Skeletal muscle satellite cell (primary cell): ENCODE measurements around the gene UGT2A3.

ENCODE experiments used
- H3K27me3 ChIP-seq: 2 replicates; pipeline ENCODE4 v1.7.0; 2013; ENCODE audit warnings: low read length; ENCODE audit not compliant: control insufficient read depth, insufficient read depth
- H3K36me3 ChIP-seq: 2 replicates; pipeline ENCODE4 v1.7.0; 2013; ENCODE audit warnings: mild to moderate bottlenecking, control low read depth, low read length; ENCODE audit not compliant: insufficient read depth
- H3K4me1 ChIP-seq: 2 replicates; pipeline ENCODE4 v1.7.0; 2013; ENCODE audit warnings: low read length; ENCODE audit not compliant: control insufficient read depth, insufficient read depth
- H3K4me2 ChIP-seq: 2 replicates; pipeline ENCODE4 v1.7.0; 2013; ENCODE audit warnings: mild to moderate bottlenecking, low read length
- H3K4me3 ChIP-seq: 2 replicates; pipeline ENCODE4 v1.7.0; 2013; ENCODE audit warnings: low read length
- H3K9ac ChIP-seq: 2 replicates; pipeline ENCODE4 v1.7.0; 2013; ENCODE audit warnings: mild to moderate bottlenecking, low read depth, low read length, moderate library complexity
- H3K9me3 ChIP-seq: replicated peaks from 2 replicates; pipeline ENCODE4 v1.7.0; 2013; ENCODE audit warnings: mild to moderate bottlenecking, control low read depth, low read length

Gene UGT2A3

GRCh38 chr4:68909385-68909784 is 42.2 kb downstream of the UGT2A3 start:
- Histone ChIP-seq H3K36me3 (no peaks in the 10 kb centered on the region), H3K27me3 (no peaks in the 10 kb centered on the region), H3K4me3 (no peak overlapping the region), H3K4me2 (no peak overlapping the region), H3K4me1 (no peaks in the 10 kb centered on the region), H3K9ac (no peak overlapping the region), H3K9me3 (no peaks in the 10 kb centered on the region)

- H3K4me3 ChIP-seq, result no peak overlapping the region
- no peak overlapping the region for H3K4me2 ChIP-seq
- no peak overlapping the region for H3K9ac ChIP-seq
- H3K27me3 ChIP-seq, result no peaks in the 10 kb centered on the region
- H3K9me3 ChIP-seq, result no peaks in the 10 kb centered on the region
- no peaks in the 10 kb centered on the region for H3K36me3 ChIP-seq
- H3K4me1 ChIP-seq, result no peaks in the 10 kb centered on the region
Observed at GRCh38 chr4:68907788-68908700, 43.6 kb downstream of the UGT2A3 start.

DNA sequence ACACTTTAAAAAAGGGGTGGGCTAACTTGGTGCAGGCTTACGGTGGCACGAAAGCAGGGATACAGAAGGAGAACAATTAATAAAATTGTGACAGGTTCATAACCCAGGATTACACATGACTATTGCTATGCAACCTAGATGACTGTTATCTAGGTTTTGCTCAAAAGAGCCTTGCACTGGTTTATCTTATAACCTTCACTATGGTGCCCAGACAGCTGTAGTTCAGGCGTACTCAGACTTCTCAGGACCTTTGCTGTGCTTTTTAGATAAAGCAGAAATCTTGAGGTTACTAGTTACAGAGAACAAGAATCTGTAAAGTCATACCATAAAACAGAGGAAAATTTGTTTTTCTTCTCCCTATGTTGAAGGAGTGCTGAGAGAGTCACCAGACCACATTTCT is 44.4 kb downstream of the UGT2A3 start:
- H3K9me3 ChIP-seq, result no peaks in the 10 kb centered on the region
- H3K36me3 ChIP-seq, result no peaks in the 10 kb centered on the region
- no peaks in the 10 kb centered on the region for H3K27me3 ChIP-seq
- H3K4me3 ChIP-seq, result no peak overlapping the region
- no peak overlapping the region for H3K9ac ChIP-seq
- no peaks in the 10 kb centered on the region for H3K4me1 ChIP-seq
- H3K4me2 ChIP-seq, result no peak overlapping the region

- H3K9ac ChIP-seq, result no peak overlapping the region
- H3K36me3 ChIP-seq, result no peaks in the 10 kb centered on the region
- no peak overlapping the region for H3K4me2 ChIP-seq
- H3K4me1 ChIP-seq, result no peaks in the 10 kb centered on the region
- no peak overlapping the region for H3K4me3 ChIP-seq
- H3K27me3 ChIP-seq, result no peaks in the 10 kb centered on the region
- no peaks in the 10 kb centered on the region for H3K9me3 ChIP-seq
Observed at GRCh38 chr4:68906780-68907137, 44.8 kb downstream of the UGT2A3 start.

DNA sequence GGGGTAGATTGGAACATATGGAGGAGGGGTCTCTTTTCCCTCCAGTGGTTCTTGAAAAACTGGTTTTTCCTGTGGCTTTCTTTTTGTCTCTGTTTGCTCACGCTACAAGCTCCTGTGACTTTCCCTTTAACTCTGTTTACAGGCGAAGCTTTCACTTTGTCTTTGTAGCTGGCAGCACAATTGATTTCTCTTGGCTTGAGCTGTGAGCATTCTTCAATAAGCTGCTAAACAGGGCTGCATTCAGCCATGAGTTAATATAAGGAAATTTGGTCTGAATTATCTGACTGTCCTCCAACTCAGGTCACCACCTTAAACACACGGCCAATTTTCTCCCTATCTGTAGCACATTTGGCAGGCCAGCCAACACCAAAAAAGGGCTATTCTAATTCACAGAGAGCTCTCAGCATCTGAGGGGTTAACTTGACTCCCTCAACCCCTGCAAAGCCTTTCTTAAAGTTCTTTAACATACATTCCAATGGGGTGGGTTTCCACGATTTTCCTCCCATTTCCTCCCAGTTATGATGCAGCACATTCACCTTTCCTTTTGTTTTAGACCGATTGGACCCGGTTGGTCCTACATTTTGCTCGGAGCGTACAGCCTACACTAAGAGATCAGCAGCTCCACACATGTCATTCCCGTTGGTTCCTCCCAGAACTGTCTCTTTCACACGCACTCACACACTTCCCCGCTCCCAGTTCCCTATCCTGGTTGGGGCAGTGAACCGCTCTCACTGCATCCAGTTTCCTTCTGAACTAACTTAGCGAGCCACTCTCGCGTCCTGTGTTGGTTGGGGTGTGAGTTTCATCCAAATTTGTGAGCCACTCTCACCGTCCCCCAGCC is 45.4 kb downstream of the UGT2A3 start:
- H3K9ac ChIP-seq, result no peak overlapping the region

DNA sequence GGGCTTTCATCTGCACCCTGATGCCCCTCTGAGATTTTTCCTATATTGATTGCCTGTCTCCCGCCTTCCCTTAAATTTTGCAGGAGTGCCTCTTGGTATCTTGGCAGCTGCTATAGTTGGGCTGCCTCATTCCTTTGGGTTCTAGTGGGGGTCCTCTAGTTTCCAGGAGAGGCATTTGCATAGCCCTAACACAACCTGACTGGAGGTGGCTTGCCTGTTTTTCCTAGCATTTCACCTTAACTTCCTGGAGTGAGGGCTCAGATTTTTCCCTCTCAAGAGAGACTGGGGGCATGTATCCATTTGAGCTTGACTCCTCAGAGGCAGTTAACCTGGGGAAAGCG is 46.0 kb downstream of the UGT2A3 start:
- Histone ChIP-seq H3K9me3 (no peaks in the 10 kb centered on the region), H3K4me3 (peak overlapping the region; percentile 39), H3K36me3 (no peaks in the 10 kb centered on the region), H3K4me2 (peak overlapping the region; percentile 44), H3K9ac (no peak overlapping the region), H3K27me3 (no peaks in the 10 kb centered on the region), H3K4me1 (no peaks in the 10 kb centered on the region)

More for the DNA sequence above, 45.4 kb downstream of the UGT2A3 start:
- no peaks in the 10 kb centered on the region for H3K9me3 ChIP-seq
- no peaks in the 10 kb centered on the region for H3K27me3 ChIP-seq
- H3K4me3 ChIP-seq, result peak overlapping the region; percentile 39
- H3K36me3 ChIP-seq, result no peaks in the 10 kb centered on the region
- peak overlapping the region; percentile 44 for H3K4me2 ChIP-seq
- no peaks in the 10 kb centered on the region for H3K4me1 ChIP-seq

DNA sequence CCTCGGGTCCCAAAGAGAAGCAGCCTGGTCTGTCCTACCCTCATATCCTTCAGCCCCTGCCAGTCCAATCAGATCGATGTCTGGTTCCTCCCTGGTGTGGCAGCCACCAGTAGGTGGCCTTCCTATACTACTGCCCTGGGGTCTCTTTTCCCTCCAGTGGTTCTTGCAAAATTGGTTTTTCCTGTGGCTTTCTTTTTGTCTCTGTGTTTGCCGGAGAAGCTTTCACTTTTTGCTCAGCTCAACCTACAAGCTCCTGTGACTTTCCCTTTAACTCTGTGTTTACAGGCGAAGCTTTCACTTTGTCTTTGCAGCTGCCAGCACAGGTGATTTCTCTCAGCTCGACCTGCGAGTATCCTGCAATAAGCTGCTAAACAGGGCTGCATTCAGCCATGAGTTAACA is 46.8 kb downstream of the UGT2A3 start:
- H3K4me2 ChIP-seq, result peak overlapping the region; percentile 32
- H3K9ac ChIP-seq, result no peak overlapping the region
- H3K36me3 ChIP-seq, result no peaks in the 10 kb centered on the region
- H3K4me1 ChIP-seq, result no peaks in the 10 kb centered on the region
- no peak overlapping the region for H3K4me3 ChIP-seq
- no peaks in the 10 kb centered on the region for H3K9me3 ChIP-seq
- no peaks in the 10 kb centered on the region for H3K27me3 ChIP-seq

DNA sequence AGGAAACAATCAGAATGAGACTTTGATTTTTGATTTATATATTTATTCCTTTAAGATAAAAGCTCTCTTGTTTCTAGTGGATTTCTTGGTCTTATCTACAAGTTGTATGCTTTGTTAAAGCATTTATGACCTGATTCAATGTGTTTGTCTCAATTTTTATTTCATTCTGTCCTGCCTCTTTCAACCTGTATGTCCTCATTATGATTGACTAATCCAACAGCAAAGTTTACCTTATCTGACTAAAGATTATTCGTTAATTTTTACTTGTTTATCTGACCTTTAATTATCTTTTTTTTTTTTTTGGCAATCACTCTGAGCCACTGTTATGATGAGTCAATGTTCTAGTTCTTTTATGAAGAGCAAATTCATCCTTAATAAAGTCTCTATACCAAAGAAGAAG is 54.9 kb downstream of the UGT2A3 start:
- no peaks in the 10 kb centered on the region for H3K27me3 ChIP-seq

DNA sequence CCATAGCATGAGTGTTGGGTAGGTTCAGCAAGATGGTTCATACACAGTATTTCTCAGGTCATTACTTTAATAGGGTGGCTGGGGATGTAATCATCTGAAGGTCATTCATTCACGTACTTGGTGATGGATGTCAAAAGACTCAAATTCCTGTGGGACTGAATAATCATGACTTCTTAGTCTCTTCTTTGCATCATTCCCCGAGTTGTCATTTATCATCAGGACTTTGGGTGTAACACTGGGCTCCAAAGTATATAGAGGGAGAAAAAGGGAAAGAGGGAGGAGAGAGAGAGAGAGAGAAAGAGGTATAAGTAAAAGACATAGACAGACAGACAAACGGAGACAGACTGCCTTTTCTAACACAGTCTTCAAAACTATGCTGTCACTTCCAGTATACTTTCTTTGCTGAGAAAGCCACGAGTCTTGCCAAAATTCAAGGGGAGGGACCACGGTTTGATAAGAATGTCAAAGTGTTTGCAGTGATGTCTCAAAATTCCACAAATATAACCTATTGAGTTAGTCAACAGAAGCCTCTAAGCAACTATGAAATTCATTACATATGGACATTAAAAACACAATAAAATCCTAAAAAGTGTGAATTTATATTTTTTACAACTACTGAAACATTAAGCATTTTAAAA is 55.9 kb downstream of the UGT2A3 start:
- H3K9ac ChIP-seq, result no peak overlapping the region
- H3K4me3 ChIP-seq, result no peak overlapping the region
- H3K27me3 ChIP-seq, result no peaks in the 10 kb centered on the region
- no peaks in the 10 kb centered on the region for H3K9me3 ChIP-seq
- H3K4me2 ChIP-seq, result no peak overlapping the region
- H3K36me3 ChIP-seq, result no peaks in the 10 kb centered on the region
- no peaks in the 10 kb centered on the region for H3K4me1 ChIP-seq

More for the DNA sequence above, 54.9 kb downstream of the UGT2A3 start:
- no peaks in the 10 kb centered on the region for H3K9me3 ChIP-seq
- no peaks in the 10 kb centered on the region for H3K4me1 ChIP-seq
- no peak overlapping the region for H3K9ac ChIP-seq
- H3K4me3 ChIP-seq, result no peak overlapping the region
- H3K36me3 ChIP-seq, result no peaks in the 10 kb centered on the region
- H3K4me2 ChIP-seq, result no peak overlapping the region

GRCh38 chr4:68892861-68893260 is 58.7 kb downstream of the UGT2A3 start:
- H3K36me3 ChIP-seq, result no peaks in the 10 kb centered on the region
- H3K9me3 ChIP-seq, result no peaks in the 10 kb centered on the region
- no peak overlapping the region for H3K9ac ChIP-seq
- H3K4me3 ChIP-seq, result no peak overlapping the region
- H3K4me1 ChIP-seq, result no peaks in the 10 kb centered on the region
- H3K27me3 ChIP-seq, result no peaks in the 10 kb centered on the region
- H3K4me2 ChIP-seq, result no peak overlapping the region

DNA sequence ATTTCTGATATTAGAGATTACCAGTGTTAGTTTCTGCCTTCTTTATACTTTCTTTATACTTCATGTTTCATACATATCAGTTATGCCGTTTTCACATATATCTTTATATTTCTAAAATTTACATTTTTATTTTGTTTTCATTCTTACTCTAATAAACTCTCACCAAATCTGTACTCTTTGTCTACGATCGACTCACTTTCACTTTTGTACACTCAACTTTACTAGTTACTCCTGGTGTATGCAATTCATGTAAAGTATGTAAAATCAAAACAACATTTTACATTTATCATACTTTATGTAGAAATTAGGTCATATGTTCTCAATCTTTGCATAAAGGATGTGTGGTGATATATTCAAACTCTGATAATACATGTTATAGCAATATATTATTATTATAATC is 59.9 kb downstream of the UGT2A3 start:
- Histone ChIP-seq H3K9ac (no peak overlapping the region), H3K36me3 (no peaks in the 10 kb centered on the region), H3K4me2 (no peak overlapping the region), H3K27me3 (no peaks in the 10 kb centered on the region), H3K4me1 (no peaks in the 10 kb centered on the region), H3K9me3 (no peaks in the 10 kb centered on the region), H3K4me3 (no peak overlapping the region)
